B cell (primary cell): ENCODE measurements around the gene LYPD8. TPM values are rescaled to one million over a fixed set of nuclear protein-coding genes. Genes with fewer than 3 reads are reported as not detected.

ENCODE experiments used
- ATAC-seq: fragments of 200-7000 bp; cut with Tn5 transposase; one replicate; pipeline ENCODE4 v1.10.0; 2021; ENCODE audit warnings: low read depth, mild to moderate bottlenecking, moderate number of reproducible peaks, moderate library complexity
- CTCF ChIA-PET: fragments of 350-600 bp; sonication (Branson Sonifier 250); formaldehyde crosslinking; loops from one replicate; lab custom pipeline; 2021; ENCODE audit warnings: antibody characterized with exemption, inconsistent platforms; lab: Charles Lee
- POLR2A ChIA-PET: fragments of 350-600 bp; sonication (Branson Sonifier 250); formaldehyde crosslinking; loops from one replicate; lab custom pipeline; 2021; ENCODE audit warnings: antibody characterized with exemption; lab: Charles Lee
- DNase-seq: peaks from one replicate; pipeline ENCODE4 v3.0.0; 2013
- H2AFZ ChIP-seq: 2 replicates; pipeline ENCODE4 v1.6.1; 2012; ENCODE audit warnings: mild to moderate bottlenecking, low read depth, low read length; ENCODE audit not compliant: insufficient read depth, poor library complexity, severe bottlenecking
- H3K27ac ChIP-seq, 2 donors: 1 replicate in 1 of 2; 2 replicates in 1 of 2; pipeline ENCODE4 v1.5.1; 2012 to 2013; ENCODE audit warnings: low read length in 2 of 2, mild to moderate bottlenecking in 2 of 2, moderate library complexity in 1 of 2
- H3K27me3 ChIP-seq, 4 experiments: fragments of 200-600 bp in 1 of 4; sonication (generic) in 1 of 4; replicated peaks in 1 of 4; 1 replicate in 2 of 4; 2 replicates in 2 of 4; pipeline versions ENCODE4 v1.6.1 to v1.7.0; 2013 to 2016; ENCODE audit warnings: low read length in 3 of 4, mild to moderate bottlenecking in 2 of 4, mixed read lengths in 1 of 4, moderate library complexity in 1 of 4; ENCODE audit not compliant: insufficient read depth in 4 of 4, control insufficient read depth in 3 of 4; ENCODE audit errors: control extremely low read depth in 1 of 4
- H3K36me3 ChIP-seq, 2 experiments: replicated peaks in 1 of 2; 1 replicate in 1 of 2; 2 replicates in 1 of 2; pipeline versions ENCODE4 v1.6.1 to v1.7.1; 2013; ENCODE audit warnings: low read length in 1 of 2; ENCODE audit not compliant: insufficient read depth in 2 of 2, control insufficient read depth in 1 of 2; ENCODE audit errors: control extremely low read depth in 1 of 2, extremely low read depth in 1 of 2
- H3K4me1 ChIP-seq, 2 donors: fragments of 200-600 bp in 1 of 2; sonication (generic) in 1 of 2; 1 replicate in 1 of 2; 2 replicates in 1 of 2; pipeline versions ENCODE4 v1.5.1 to v1.6.1; 2013 to 2017; ENCODE audit warnings: low read length in 2 of 2; ENCODE audit not compliant: control insufficient read depth in 2 of 2, insufficient read depth in 2 of 2
- H3K4me2 ChIP-seq: replicated peaks from 2 replicates; pipeline ENCODE3; 2012; ENCODE audit warnings: mild to moderate bottlenecking, low read depth, low read length; ENCODE audit not compliant: poor library complexity, severe bottlenecking
- H3K4me3 ChIP-seq, 5 experiments: fragments of 200-600 bp in 1 of 5; sonication (generic) in 1 of 5; 1 replicate in 3 of 5; 2 replicates in 2 of 5; pipeline versions ENCODE4 v1.5.1 to v1.7.0; 2011 to 2016; ENCODE audit warnings: low read length in 4 of 5, mild to moderate bottlenecking in 4 of 5, low read depth in 2 of 5, control low read depth in 1 of 5, moderate library complexity in 1 of 5; ENCODE audit not compliant: insufficient read depth in 1 of 5; ENCODE audit errors: control extremely low read depth in 1 of 5, extremely low read depth in 1 of 5
- H3K79me2 ChIP-seq: fragments of 200-600 bp; sonication (generic); one replicate; pipeline ENCODE4 v1.6.0; 2016; ENCODE audit warnings: low read length; ENCODE audit not compliant: control insufficient read depth, insufficient read depth
- H3K9ac ChIP-seq: fragments of 200-600 bp; sonication (generic); 2 replicates; pipeline ENCODE4 v1.6.1; 2017; ENCODE audit warnings: mild to moderate bottlenecking, low read length, moderate library complexity
- H3K9me3 ChIP-seq, 3 donors: one replicate each; pipeline versions ENCODE4 v1.6.1 to v1.7.1; 2013; ENCODE audit warnings: low read length in 2 of 3; ENCODE audit not compliant: control insufficient read depth in 2 of 3, insufficient read depth in 1 of 3; ENCODE audit errors: control extremely low read depth in 1 of 3
- H4K20me1 ChIP-seq: 2 replicates; pipeline ENCODE4 v1.6.0; 2012; ENCODE audit warnings: mild to moderate bottlenecking, low read length; ENCODE audit not compliant: insufficient read depth, control insufficient read depth, poor library complexity, severe bottlenecking
- H3K27ac Mint-ChIP-seq: one replicate; pipeline ENCODE4 v1.8.0; 2021; ENCODE audit warnings: mixed read lengths
- H3K27me3 Mint-ChIP-seq: one replicate; pipeline ENCODE4 v1.8.0; 2021; ENCODE audit warnings: mixed read lengths
- H3K4me1 Mint-ChIP-seq: one replicate; pipeline ENCODE4 v1.8.0; 2021; ENCODE audit warnings: mixed read lengths
- H3K4me3 Mint-ChIP-seq: one replicate; pipeline ENCODE4 v1.8.0; 2021; ENCODE audit warnings: mixed read lengths
- H3K9me3 Mint-ChIP-seq: one replicate; pipeline ENCODE4 v1.8.0; 2022; ENCODE audit warnings: mixed read lengths; ENCODE audit not compliant: insufficient read depth
- CTCF ChIP-seq: fragments of 200-600 bp; IDR thresholded peaks from one replicate; pipeline ENCODE4 v1.8.0; 2022; ENCODE audit warnings: antibody characterized with exemption, mild to moderate bottlenecking
- EZH2 ChIP-seq: IDR thresholded peaks from 2 replicates; pipeline ENCODE4 v1.6.1; 2012; ENCODE audit warnings: borderline replicate concordance, low read depth, mild to moderate bottlenecking, moderate library complexity, low read length; ENCODE audit not compliant: insufficient read depth, poor library complexity, severe bottlenecking
- WGBS: methylation state at CpG from one replicate; pipeline ENCODE4 v1.1.5; 2013; ENCODE audit warnings: missing lambda C conversion rate; ENCODE audit not compliant: insufficient coverage; 5-methylcytosine and 5-hydroxymethylcytosine counted together
- intact Hi-C: fragments of 100-400 bp; cut with micrococcal nuclease; formaldehyde crosslinking; loops from one replicate; pipeline ENCODE4 v1.10.0; 2022
- polyA plus RNA-seq: library from polyadenylated mRNA; depleted of rRNA; stranded (reverse); fragments of >200 nt; gene quantifications from 2 replicates; pipeline ENCODE4 v1.2.3, GENCODE V29; 2012
- total RNA-seq, 2 donors: library from RNA; stranded (reverse); fragments of 120-200 nt in 1 of 2; gene quantifications; 1 replicate in 1 of 2; 2 replicates in 1 of 2; pipeline versions ENCODE4 v1.2.3 to v1.2.4, GENCODE V29; 2013 to 2022

LYPD8 gene
- total and polyA plus RNA-seq, 2 donors (not counting 1 experiment from before 2014, with no cell fraction given), result 0.10 TPM; not detected in 1

- Histone ChIP-seq H3K9ac (no peak overlapping the region), H3K4me3 (no peak overlapping the region), H4K20me1 (no peaks in the 10 kb centered on the region), H3K27me3 (no peaks in the 10 kb centered on the region), H3K36me3 (no peaks in the 10 kb centered on the region), H3K4me2 (no peak overlapping the region), H3K27ac (no peak overlapping the region), H3K79me2 (no peaks in the 10 kb centered on the region), H2AFZ (no peak overlapping the region), H3K9me3 (peaks cover 0 to 1% (median 0%) of the 10 kb centered on the region in 3 donors), H3K4me1 (peaks cover 0 to 12% of the 10 kb centered on the region in 2 donors)
- TF ChIP-seq CTCF (no peak), EZH2 (no peak)
- Mint-ChIP-seq H3K4me3 (no peak overlapping the region), H3K4me1 (peaks cover 19% of the 10 kb centered on the region), H3K27me3 (peaks cover 3% of the 10 kb centered on the region), H3K9me3 (no peaks in the 10 kb centered on the region), H3K27ac (no peak overlapping the region)
- no peak for ATAC-seq
- DNase-seq, result no peak
- ChIA-PET POLR2A (no interaction called here), CTCF (no interaction called here)
- intact Hi-C loops, result no loop called here
- WGBS, result 94% methylated on average over 5 of the region's 10 CpGs
These were observed 7.3 kb downstream of the LYPD8 start for GRCh38 chr1:248748211-248748610.

- Histone ChIP-seq H3K4me3 (peak overlapping the region in 1 of 5 experiments; percentile 60), H3K9me3 (peaks cover 0 to 13% (median 0%) of the 10 kb centered on the region in 3 donors), H3K79me2 (no peaks in the 10 kb centered on the region), H3K9ac (no peak overlapping the region), H3K4me1 (no peaks in the 10 kb centered on the region), H3K27me3 (no peaks in the 10 kb centered on the region), H2AFZ (no peak overlapping the region), H3K27ac (no peak overlapping the region), H3K4me2 (no peak overlapping the region), H3K36me3 (no peaks in the 10 kb centered on the region), H4K20me1 (no peaks in the 10 kb centered on the region)
- Mint-ChIP-seq H3K9me3 (no peaks in the 10 kb centered on the region), H3K27me3 (peaks cover 3% of the 10 kb centered on the region), H3K4me3 (no peak overlapping the region), H3K27ac (no peak overlapping the region), H3K4me1 (peaks cover 6% of the 10 kb centered on the region)
- DNase-seq (no peak), ATAC-seq (no peak)
- TF ChIP-seq EZH2, result no peak
- no peak for TF ChIP-seq CTCF
- WGBS, result 97% methylated on average over 7 of the region's 7 CpGs
- POLR2A ChIA-PET, result no interaction called here
- CTCF ChIA-PET, result interaction anchor here (1.2 kb wide), 1 partner anchor 118 kb away, joined by 4 read pairs; no protein-coding TSS in a partner anchor
- intact Hi-C loops, result no loop called here
These were observed 14.7 kb downstream of the LYPD8 start for GRCh38 chr1:248740876-248741275.
